D721Med (cell line): ENCODE measurements around the gene ITGA3.

Source experiments
- DNase-seq: peaks from one replicate; pipeline ENCODE4 v3.0.0; 2011; ENCODE audit warnings: low spot score; ENCODE audit not compliant: insufficient read length
- FAIRE-seq: peaks from 2 replicates; lab custom pipeline; 2011; peaks lifted over from hg19 to GRCh38; lab: Jason Lieb, UNC
- TF ChIP-seq, protein P1 (sequence below): IDR thresholded peaks from 2 replicates; pipeline ENCODE4 v1.5.1; 2012; ENCODE audit warnings: mild to moderate bottlenecking, control low read depth; ENCODE audit not compliant: insufficient read depth; ENCODE audit errors: missing control alignments

Gene ITGA3

DNA sequence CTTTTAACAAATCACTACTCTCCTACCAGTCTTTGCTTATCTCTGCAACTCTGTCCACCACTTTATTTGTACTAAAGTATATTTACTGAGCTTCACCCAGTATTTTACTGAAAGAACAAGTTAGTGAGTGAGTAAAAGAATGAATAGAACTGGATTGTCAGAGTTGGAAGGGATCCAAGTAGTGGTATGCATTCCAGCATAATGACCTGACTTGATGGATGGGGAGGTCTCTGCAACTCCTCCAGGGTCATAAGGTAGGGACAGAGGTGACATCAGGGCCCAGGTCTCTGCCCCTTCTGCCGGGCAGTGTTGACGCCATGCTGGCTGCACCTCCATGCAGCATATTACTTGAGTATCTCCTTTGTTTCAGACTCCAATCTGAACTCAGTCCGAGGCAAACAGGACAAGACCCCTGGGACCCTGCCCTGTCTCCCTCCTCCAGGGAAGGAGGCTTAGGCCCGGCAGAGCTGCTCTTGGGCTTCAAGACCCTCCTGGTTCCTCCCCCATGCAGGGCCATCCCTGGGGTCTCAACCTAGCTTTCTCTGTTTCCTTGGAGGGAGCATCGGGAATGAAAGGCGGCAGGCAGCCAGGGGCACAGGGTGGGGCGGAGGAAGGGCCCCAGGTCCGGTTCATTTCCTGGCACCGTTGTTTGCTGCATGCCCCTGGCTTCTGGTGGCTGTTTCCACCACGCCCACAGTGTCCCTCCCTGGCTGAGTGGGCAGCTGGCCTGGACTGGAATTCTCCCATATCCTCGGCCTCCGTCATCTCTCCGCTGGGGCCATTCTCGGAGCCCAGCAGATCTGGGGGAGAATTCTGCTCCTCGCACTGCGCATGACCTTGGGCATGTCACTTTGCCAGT, 12.4 kb upstream of the ITGA3 start:
- peak; percentile 3 for DNase-seq
- no peak for FAIRE-seq

DNA sequence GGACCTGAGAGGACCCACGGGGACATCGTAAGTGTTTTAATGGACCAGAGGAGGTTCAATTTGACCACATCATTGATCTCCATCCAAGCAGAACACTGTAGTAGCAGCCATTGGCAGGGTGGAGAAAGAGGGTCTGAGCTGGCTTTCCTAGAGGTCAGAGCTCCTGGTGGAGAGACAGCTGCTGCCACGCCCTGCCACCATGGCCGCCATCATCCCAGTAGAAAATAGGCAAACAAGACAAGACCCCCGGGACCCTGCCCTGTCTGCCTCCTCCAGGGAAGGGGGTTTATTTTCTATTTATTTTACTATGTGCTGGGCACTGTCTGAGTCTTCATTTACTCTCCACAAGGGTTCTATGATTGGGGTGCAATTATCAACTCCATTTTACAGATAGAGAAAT, 11.4 kb upstream of the ITGA3 start:
- DNase-seq, result peak; percentile 7
- no peak for FAIRE-seq
- TF ChIP-seq, protein P1, sequence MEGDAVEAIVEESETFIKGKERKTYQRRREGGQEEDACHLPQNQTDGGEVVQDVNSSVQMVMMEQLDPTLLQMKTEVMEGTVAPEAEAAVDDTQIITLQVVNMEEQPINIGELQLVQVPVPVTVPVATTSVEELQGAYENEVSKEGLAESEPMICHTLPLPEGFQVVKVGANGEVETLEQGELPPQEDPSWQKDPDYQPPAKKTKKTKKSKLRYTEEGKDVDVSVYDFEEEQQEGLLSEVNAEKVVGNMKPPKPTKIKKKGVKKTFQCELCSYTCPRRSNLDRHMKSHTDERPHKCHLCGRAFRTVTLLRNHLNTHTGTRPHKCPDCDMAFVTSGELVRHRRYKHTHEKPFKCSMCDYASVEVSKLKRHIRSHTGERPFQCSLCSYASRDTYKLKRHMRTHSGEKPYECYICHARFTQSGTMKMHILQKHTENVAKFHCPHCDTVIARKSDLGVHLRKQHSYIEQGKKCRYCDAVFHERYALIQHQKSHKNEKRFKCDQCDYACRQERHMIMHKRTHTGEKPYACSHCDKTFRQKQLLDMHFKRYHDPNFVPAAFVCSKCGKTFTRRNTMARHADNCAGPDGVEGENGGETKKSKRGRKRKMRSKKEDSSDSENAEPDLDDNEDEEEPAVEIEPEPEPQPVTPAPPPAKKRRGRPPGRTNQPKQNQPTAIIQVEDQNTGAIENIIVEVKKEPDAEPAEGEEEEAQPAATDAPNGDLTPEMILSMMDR, result no peak

More for the DNA sequence above, 12.4 kb upstream of the ITGA3 start:
- TF ChIP-seq, protein P1, result no peak

DNA sequence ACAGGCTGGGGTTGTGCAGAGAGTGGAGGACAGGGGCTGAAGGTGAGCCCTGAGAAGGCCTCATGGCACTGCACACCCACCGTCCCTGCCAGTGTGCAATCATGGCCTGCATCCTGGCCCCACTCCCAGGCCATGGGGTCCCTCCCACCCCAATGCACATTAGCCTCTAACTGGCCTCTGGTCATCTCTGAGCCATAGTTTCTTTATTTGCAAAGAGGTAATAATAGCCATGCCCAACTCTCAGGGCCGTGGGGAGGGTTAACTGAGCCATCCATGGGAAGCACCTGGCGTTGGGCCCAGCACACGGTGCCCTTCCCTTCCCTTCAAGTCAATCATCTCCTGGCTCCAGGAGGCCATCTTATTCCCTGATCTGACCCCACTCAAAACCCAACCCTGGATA, 10.8 kb upstream of the ITGA3 start:
- TF ChIP-seq, protein P1, result no peak
- no peak for FAIRE-seq
- DNase-seq, result peak; percentile 5

DNA sequence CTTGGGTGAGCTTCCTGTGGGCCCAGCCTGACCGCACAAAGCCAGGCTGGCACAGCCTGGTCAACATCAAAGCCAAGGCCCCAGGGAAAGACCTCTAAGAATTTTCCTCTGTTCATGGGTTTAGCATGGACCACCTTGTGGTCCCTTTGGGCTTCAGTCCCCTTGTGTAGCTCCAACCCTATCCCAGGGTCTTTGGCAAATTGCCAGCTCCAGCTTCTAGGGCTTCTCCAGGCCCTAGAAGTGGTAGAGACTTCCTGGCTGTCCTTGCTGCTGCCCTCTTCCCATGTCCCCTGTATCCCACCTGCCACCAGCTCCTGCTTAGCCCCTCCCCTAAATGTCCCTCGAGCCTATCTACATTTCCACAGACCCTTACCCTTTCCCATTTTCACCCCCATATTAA, 9.7 kb upstream of the ITGA3 start:
- FAIRE-seq, result no peak
- TF ChIP-seq, protein P1, result no peak
- no peak for DNase-seq

DNA sequence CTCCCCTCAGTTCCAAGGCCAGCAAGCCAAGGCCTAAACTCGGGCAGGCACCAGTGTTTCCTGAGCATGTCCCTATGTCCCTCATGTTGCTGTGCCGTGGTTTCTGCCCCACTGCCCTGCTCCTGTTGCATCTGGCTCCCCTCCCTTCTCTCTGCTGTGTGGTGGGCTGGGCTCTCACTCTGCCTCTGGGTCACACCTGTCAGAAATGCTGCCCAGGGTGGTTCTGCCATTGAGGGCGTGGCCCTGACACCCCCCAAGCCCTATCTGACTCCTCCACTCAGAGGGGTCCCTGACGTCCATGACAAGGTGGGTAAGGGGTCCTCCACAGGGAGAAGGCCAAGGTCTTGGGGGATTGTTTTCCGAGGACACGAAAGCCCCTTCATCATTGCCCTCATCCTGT, 9.2 kb upstream of the ITGA3 start:
- peak; percentile 5 for DNase-seq
- no peak for FAIRE-seq
- TF ChIP-seq, protein P1, result no peak

DNA sequence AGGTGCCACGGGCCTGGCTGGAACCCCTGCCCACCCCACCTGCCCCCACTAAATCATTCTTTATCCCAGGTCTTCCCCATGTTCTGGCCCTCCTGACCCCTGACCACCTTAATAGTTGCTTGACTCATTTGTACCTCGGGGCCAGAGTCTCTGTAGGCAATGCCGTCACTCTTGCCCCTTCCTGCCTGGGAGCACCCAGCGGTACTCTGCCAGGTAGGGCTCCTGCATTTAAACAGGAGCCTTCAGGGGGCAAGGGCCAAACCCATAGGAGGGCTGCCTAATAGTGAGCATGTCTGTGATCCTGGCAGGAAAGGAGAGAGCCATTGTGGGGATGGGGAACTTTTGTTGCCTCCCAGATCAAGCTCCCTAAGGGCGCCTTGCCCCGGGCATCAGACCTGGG, 8.8 kb upstream of the ITGA3 start:
- FAIRE-seq, result no peak
- no peak for DNase-seq
- TF ChIP-seq, protein P1, result no peak
